PC-9 (cell line): Measurements from ENCODE around the gene ZFAND3.

ENCODE experiments used
- CTCF ChIP-seq: fragments of 200-600 bp; sonication (generic); conservative IDR thresholded peaks from 2 replicates; pipeline ENCODE4 v1.6.1; 2017; ENCODE audit warnings: mixed run types, antibody characterized with exemption, mild to moderate bottlenecking, moderate library complexity
- EZH2 ChIP-seq: fragments of 200-600 bp; sonication (generic); IDR thresholded peaks from 2 replicates; pipeline ENCODE4 v1.8.0; 2017; ENCODE audit warnings: antibody characterized with exemption, low read depth

GRCh38 chr6:37998366-37998765 lies 178.8 kb downstream of the ZFAND3 start:
- no peak for TF ChIP-seq CTCF
- no peak for TF ChIP-seq EZH2
